Activated naive CD4-positive, alpha-beta T cell treated with anti-CD3 and anti-CD28 coated beads for 36 hours (primary cell): ENCODE data around the gene MYL3. TPM values are rescaled to one million over a fixed set of nuclear protein-coding genes. Genes with fewer than 3 reads are reported as not detected.
A peak's percentile ranks its signal among the peaks of the same experiment; 100 is the strongest.

Experiments used
- CTCF ChIA-PET: fragments of 350-600 bp; sonication (Branson Sonifier 250); formaldehyde crosslinking; loops from one replicate; lab custom pipeline; 2021; ENCODE audit warnings: antibody characterized with exemption; lab: Charles Lee
- DNase-seq: peaks from one replicate; pipeline ENCODE4 v3.0.0-alpha.2; 2020
- H3K27ac Mint-ChIP-seq: one replicate; pipeline ENCODE4 v1.8.0; 2021; ENCODE audit warnings: mild to moderate bottlenecking, mixed read lengths
- H3K27me3 Mint-ChIP-seq: one replicate; pipeline ENCODE4 v1.8.0; 2021; ENCODE audit warnings: low read depth, mixed read lengths
- H3K36me3 Mint-ChIP-seq: one replicate; pipeline ENCODE4 v1.8.0; 2021; ENCODE audit warnings: low read depth, mixed read lengths
- H3K4me1 Mint-ChIP-seq: one replicate; pipeline ENCODE4 v1.8.0; 2021; ENCODE audit warnings: low read depth, mixed read lengths
- H3K4me3 Mint-ChIP-seq: one replicate; pipeline ENCODE4 v1.8.0; 2021; ENCODE audit warnings: mild to moderate bottlenecking, moderate library complexity, mixed read lengths
- H3K9me3 Mint-ChIP-seq: one replicate; pipeline ENCODE4 v1.8.0; 2021; ENCODE audit warnings: mixed read lengths
- intact Hi-C: fragments of 100-400 bp; cut with micrococcal nuclease; formaldehyde crosslinking; loops from one replicate; pipeline ENCODE4 v1.15.1; 2023
- total RNA-seq, 2 experiments: library from RNA; stranded (reverse); gene quantifications; one replicate each; pipeline ENCODE4 v1.2.3, GENCODE V29; 2021

Gene MYL3
- total RNA-seq, 2 experiments from 2014 or later = not detected

DNA sequence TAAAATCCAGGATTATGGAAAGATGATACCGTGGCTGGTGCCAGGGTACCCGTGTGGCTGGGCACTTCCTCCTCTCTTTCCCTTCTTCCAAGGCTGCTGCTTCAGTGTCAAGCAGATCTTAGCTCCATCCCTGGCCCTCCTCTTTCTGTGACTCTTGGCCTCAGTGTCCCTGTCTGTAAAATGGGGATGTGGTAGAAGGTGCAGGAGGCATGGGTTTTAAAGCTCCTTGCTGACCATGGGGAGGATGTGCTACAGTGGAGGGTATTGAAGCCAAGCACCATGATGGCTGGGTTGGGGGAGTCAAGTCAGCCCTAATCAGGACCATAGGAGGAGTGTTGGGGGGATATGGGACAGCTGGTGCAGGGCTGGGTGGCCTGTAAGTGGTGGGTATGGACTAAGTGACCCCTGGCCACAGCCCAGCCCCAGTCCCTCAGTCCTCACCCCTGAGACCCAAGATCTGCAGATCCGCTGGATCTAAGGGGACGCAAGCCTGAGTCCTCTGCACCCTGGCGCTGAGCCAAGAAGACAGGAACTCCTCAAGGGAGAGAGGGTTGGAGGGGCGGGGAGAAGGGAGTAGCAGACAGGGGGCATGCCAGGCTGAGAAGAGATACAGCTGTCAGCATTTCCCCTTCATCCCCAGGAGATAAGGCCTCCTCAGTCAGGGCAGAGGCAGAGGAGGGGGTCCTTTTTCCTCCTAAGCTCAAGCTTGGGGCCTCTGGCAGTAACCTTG lies 26.3 kb upstream of the MYL3 start:
- Mint-ChIP-seq H3K4me1 (peaks cover 4% of the 10 kb centered on the region), H3K9me3 (no peaks in the 10 kb centered on the region), H3K27me3 (peaks cover 36% of the 10 kb centered on the region), H3K27ac (no peak overlapping the region), H3K36me3 (no peaks in the 10 kb centered on the region), H3K4me3 (no peak overlapping the region)
- intact Hi-C loops = no loop called here
- CTCF ChIA-PET = interaction anchor here (0.6 to 1.0 kb wide), 3 partner anchors 23 to 275 kb away, joined by 3 read pairs; no protein-coding TSS in a partner anchor
- DNase-seq = no peak

- Mint-ChIP-seq H3K36me3 (no peaks in the 10 kb centered on the region), H3K27me3 (peaks cover 39% of the 10 kb centered on the region)
These were observed 25.5 kb upstream of the MYL3 start for GRCh38 chr3:46888705-46889104.

GRCh38 chr3:46887980-46888494 lies 24.8 kb upstream of the MYL3 start:
- Mint-ChIP-seq H3K27me3 (peaks cover 36% of the 10 kb centered on the region), H3K9me3 (no peaks in the 10 kb centered on the region), H3K36me3 (no peaks in the 10 kb centered on the region), H3K4me3 (no peak overlapping the region), H3K27ac (no peak overlapping the region), H3K4me1 (peaks cover 4% of the 10 kb centered on the region)
- intact Hi-C loops = no loop called here
- CTCF ChIA-PET = no interaction called here
- DNase-seq = no peak

More at GRCh38 chr3:46888705-46889104, 25.5 kb upstream of the MYL3 start:
- CTCF ChIA-PET = interaction anchor here (1.0 kb wide), 1 partner anchor 22 kb away, joined by 3 read pairs; no protein-coding TSS in a partner anchor
- no peak overlapping the region for H3K27ac Mint-ChIP-seq
- H3K9me3 Mint-ChIP-seq = no peaks in the 10 kb centered on the region
- no peak overlapping the region for H3K4me3 Mint-ChIP-seq
- DNase-seq = no peak
- intact Hi-C loops = no loop called here
- H3K4me1 Mint-ChIP-seq = peaks cover 4% of the 10 kb centered on the region

DNA sequence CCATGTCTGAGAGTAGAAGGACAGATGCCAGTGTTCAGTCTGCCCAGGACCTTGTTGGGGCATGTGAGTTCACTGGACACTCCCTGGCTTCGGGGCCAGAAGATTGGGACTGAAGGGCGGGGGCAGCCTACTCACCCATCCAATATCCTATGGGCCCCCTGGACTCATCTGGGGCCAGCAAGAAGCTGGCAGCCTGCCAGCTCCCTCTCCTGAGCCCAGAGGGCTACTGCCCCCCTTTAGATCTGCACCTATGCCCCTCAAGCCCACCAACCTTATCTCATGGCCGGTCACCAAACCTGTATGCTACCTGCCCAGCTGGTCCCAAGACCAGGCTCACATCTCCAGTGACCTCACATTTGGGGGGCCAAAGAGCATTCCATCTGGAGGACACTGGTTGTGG lies 22.4 kb upstream of the MYL3 start:
- H3K4me3 Mint-ChIP-seq = no peak overlapping the region
- H3K27me3 Mint-ChIP-seq = peaks cover 30% of the 10 kb centered on the region
- H3K36me3 Mint-ChIP-seq = no peaks in the 10 kb centered on the region
- no peaks in the 10 kb centered on the region for H3K9me3 Mint-ChIP-seq
- CTCF ChIA-PET = interaction anchor here (1.9 kb wide), 1 partner anchor 10 kb away, joined by 6 read pairs; no protein-coding TSS in a partner anchor
- H3K27ac Mint-ChIP-seq = no peak overlapping the region
- no peaks in the 10 kb centered on the region for H3K4me1 Mint-ChIP-seq
- intact Hi-C loops = no loop called here
- DNase-seq = no peak

GRCh38 chr3:46884929-46885328 lies 21.7 kb upstream of the MYL3 start:
- Mint-ChIP-seq H3K36me3 (no peaks in the 10 kb centered on the region), H3K4me1 (no peaks in the 10 kb centered on the region), H3K4me3 (no peak overlapping the region), H3K9me3 (no peaks in the 10 kb centered on the region), H3K27ac (no peak overlapping the region), H3K27me3 (peaks cover 36% of the 10 kb centered on the region)
- CTCF ChIA-PET = interaction anchor here (1.9 kb wide), 1 partner anchor 10 kb away, joined by 6 read pairs; no protein-coding TSS in a partner anchor
- intact Hi-C loops = no loop called here
- no peak for DNase-seq

DNA sequence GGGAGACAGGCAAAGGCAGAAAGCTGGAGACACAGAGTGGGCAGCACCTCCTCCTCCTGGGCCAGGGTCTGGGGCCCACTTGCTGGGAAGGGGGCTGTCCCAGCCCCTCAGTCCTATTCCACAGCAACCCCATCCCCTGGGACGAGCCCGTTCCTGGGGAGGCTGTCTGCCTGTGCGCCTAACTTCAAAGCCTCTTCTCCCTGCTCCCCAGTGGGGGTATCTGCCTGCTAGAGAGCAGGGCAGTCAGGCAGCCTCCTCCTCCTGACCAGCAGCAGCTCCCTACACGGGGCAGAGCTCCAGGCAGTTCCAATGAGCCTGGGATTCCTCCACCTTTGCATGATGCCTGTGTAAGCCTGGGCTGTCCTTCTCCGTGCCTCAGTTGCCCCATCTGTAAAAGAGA lies 21.2 kb upstream of the MYL3 start:
- Mint-ChIP-seq H3K27me3 (peaks cover 36% of the 10 kb centered on the region), H3K4me1 (no peaks in the 10 kb centered on the region), H3K36me3 (no peaks in the 10 kb centered on the region), H3K27ac (no peak overlapping the region), H3K9me3 (no peaks in the 10 kb centered on the region), H3K4me3 (no peak overlapping the region)
- intact Hi-C loops = no loop called here
- DNase-seq = no peak
- CTCF ChIA-PET = no interaction called here

DNA sequence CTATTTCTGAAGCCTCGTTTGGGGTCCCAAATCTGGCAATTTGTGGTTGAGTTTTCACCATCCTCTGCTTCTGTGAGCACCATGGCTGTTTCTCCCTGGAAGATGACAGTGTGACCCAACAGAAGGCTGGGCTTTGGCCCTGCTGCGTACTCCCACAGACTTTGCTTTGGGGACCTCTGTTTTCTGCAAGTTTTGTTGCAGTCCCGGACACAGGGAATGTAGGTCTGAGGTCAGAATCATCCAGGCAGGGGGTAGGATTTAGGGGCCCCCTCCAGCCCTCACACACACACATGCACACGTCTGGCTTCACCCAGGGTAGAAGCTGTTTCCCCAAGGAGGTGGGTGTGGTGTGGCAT lies 20.6 kb upstream of the MYL3 start:
- Mint-ChIP-seq H3K9me3 (no peaks in the 10 kb centered on the region), H3K27ac (no peak overlapping the region), H3K4me1 (no peaks in the 10 kb centered on the region), H3K27me3 (peaks cover 38% of the 10 kb centered on the region), H3K36me3 (no peaks in the 10 kb centered on the region), H3K4me3 (no peak overlapping the region)
- DNase-seq = no peak
- intact Hi-C loops = no loop called here
- CTCF ChIA-PET = no interaction called here

GRCh38 chr3:46883054-46883829 lies 20.0 kb upstream of the MYL3 start:
- Mint-ChIP-seq H3K4me1 (no peaks in the 10 kb centered on the region), H3K4me3 (peak overlapping the region; percentile 53), H3K36me3 (no peaks in the 10 kb centered on the region), H3K27me3 (peaks cover 38% of the 10 kb centered on the region), H3K9me3 (no peaks in the 10 kb centered on the region), H3K27ac (no peak overlapping the region)
- CTCF ChIA-PET = interaction anchor here (1.0 kb wide), 1 partner anchor 26 kb away, joined by 4 read pairs; no protein-coding TSS in a partner anchor
- no peak for DNase-seq
- intact Hi-C loops = no loop called here

DNA sequence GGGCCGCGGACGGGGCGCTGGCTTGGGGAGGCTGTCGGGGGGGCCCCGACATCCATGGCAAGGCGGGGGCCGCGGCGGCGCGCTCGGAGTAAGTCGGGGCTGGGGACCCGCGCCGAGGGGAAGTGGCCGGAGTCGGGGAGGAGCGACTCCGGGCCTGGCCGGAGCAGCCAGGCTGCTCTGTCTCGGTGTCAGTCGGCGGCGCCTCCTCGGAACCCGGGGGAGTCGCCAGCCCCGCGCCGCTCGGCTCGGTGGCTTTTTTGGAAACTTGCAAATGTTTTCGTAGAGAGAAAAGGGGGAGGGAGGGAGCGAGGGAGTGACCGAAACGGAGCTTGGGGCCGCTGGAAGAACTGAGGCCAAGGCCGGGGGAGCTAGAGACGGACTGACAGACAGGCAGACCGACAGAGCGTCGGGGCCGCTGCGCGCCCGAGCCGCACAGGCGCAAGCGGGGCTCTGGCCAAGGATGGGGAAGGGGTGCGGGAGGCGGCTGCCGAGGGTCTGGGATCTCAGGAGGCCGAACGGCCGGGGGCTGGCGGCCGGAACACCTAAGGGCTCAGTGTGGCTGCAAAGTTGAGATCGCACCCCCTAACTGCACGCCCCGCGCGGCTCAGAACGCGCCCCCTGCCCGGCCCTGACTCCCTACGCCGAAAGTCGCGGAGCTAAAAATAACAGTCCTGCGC lies 19.3 kb upstream of the MYL3 start:
- no peak for DNase-seq
- Mint-ChIP-seq H3K27me3 (peaks cover 38% of the 10 kb centered on the region), H3K27ac (no peak overlapping the region), H3K4me1 (no peaks in the 10 kb centered on the region), H3K9me3 (no peaks in the 10 kb centered on the region), H3K4me3 (peak overlapping the region; percentile 53), H3K36me3 (no peaks in the 10 kb centered on the region)
- intact Hi-C loops = no loop called here
- CTCF ChIA-PET = interaction anchor here (0.9 to 1.0 kb wide), 2 partner anchors 27 kb away, joined by 3 to 4 read pairs; no protein-coding TSS in a partner anchor

- peak; percentile 27 for DNase-seq
- Mint-ChIP-seq H3K9me3 (no peaks in the 10 kb centered on the region), H3K4me3 (peak overlapping the region; percentile 56), H3K4me1 (no peaks in the 10 kb centered on the region), H3K36me3 (no peaks in the 10 kb centered on the region), H3K27ac (no peak overlapping the region), H3K27me3 (peaks cover 38% of the 10 kb centered on the region)
- CTCF ChIA-PET = interaction anchor here (0.9 kb wide), 1 partner anchor 28 kb away, joined by 3 read pairs; no protein-coding TSS in a partner anchor
- intact Hi-C loops = no loop called here
These were observed 18.5 kb upstream of the MYL3 start for GRCh38 chr3:46881596-46882376.

- Mint-ChIP-seq H3K4me3 (no peak overlapping the region), H3K9me3 (no peaks in the 10 kb centered on the region), H3K27ac (no peak overlapping the region), H3K36me3 (no peaks in the 10 kb centered on the region), H3K27me3 (peaks cover 38% of the 10 kb centered on the region), H3K4me1 (no peaks in the 10 kb centered on the region)
- DNase-seq = no peak
- intact Hi-C loops = no loop called here
- CTCF ChIA-PET = interaction anchor here (0.9 to 1.1 kb wide), 2 partner anchors 14 to 29 kb away, joined by 3 read pairs; no protein-coding TSS in a partner anchor
These were observed 17.8 kb upstream of the MYL3 start for GRCh38 chr3:46880884-46881595.
